ENCODE measurements around the gene SOX18. TPM values are rescaled to one million over a fixed set of nuclear protein-coding genes. Genes with fewer than 3 reads are reported as not detected.

Gene SOX18
- total and polyA plus RNA-seq, 2 of the 13 experiments (the other 11 are each of a cell fraction or from before 2014, with no cell fraction given), result 1.6 to 1.9 TPM

GRCh38 chr20:64056889-64057627, 7.6 kb upstream of the SOX18 start (continued):
- no peak; the same call in 1 of the 2 replicates for TF ChIP-seq ETS1 (CRISPR knock-in tag; IDR thresholded peaks at IDR 0.05)
- TF ChIP-seq MXD1 (CRISPR knock-in tag; IDR thresholded peaks at IDR 0.05), result peak; percentile 84
- no peak; the same call in 1 of the 2 replicates for TF ChIP-seq THAP9 (CRISPR knock-in tag; IDR thresholded peaks at IDR 0.05; ENCODE audit: borderline replicate concordance)
- TF ChIP-seq CREM (IDR thresholded peaks at IDR 0.05), result no peak
- TF ChIP-seq CREM (CRISPR knock-in tag; IDR thresholded peaks at IDR 0.05), result peak; percentile 36; the same call in 1 of the 2 replicates
- TF ChIP-seq ZNF18 (CRISPR knock-in tag; IDR thresholded peaks at IDR 0.05; ENCODE audit: insufficient replicate concordance), result no peak
- TF ChIP-seq ZNF318 (CRISPR knock-in tag; IDR thresholded peaks at IDR 0.05), result no peak
- TF ChIP-seq ARNTL (CRISPR knock-in tag; IDR thresholded peaks at IDR 0.05), result no peak

Measured in HepG2 (cell line).